ENCODE data around the gene OR6Y1.

Gene OR6Y1, protein sequence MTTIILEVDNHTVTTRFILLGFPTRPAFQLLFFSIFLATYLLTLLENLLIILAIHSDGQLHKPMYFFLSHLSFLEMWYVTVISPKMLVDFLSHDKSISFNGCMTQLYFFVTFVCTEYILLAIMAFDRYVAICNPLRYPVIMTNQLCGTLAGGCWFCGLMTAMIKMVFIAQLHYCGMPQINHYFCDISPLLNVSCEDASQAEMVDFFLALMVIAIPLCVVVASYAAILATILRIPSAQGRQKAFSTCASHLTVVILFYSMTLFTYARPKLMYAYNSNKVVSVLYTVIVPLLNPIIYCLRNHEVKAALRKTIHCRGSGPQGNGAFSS

DNA sequence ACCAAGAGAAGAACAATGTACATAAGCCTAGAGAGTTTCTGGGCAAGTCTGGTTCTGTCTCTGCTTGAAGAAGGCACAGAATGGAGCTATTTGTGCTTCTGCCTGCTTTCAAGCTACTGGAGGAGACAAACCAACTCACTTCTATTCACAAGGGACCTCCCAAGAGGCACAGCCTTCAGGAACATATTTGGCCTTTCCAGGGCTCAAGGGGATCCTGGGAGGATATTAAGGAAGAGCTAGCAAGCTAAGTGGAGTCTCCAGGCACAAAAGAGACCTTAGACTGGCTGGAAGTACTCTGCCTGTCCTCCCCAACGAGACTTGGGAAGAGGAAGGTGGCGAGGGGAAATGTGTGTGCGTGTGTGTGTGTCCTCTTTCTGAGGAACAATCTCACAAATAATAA, at the start of gene OR6Y1:
Gene OR6Y1, minus strand, starts transcription at position 54 of the 400 bp plus-strand sequence. CDS start 6,300 bp downstream, outside the sequence.
- no peak for DNase-seq

DNA sequence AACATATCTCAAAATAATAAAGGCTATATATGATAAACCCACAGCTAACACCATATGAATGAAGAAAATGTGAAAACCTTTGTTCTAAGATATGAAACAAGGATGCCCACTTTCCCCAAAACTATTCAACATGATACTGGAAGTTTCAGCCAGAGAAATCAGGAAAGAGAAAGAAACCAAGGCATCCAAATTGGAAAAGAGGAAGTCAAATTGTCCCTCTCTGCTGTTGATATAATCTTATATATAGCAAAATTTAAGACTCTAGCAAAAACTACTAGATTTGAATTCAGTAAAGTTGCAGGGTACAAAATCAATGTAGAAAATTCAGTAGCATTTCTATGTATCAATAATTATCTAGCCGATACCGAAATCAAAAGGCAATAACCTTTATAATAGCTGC, 46.5 kb upstream of the OR6Y1 start:
- DNase-seq = no peak

DNA sequence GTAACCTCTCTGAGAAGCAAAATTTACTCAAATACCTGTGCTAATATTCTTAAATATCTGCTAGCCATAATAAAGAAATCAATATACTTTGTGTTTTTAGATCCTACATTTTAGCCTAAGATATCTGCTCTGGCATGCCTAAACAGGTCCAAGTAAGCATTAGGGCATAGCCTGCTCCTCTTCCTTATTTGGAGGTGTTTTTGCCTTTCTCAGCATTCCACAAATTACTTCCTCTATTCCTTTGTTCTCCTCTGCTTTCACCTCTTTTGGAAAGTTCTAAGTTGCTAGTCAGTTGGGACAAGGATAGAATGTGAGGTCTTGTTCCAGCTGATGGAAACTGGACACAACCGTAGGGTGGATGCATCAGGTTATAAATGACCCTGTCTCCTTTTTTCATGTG, 32.7 kb upstream of the OR6Y1 start:
- no peak for DNase-seq

- no peak for DNase-seq
Observed at GRCh38 chr1:158583962-158584361, 29.8 kb upstream of the OR6Y1 start.

DNA sequence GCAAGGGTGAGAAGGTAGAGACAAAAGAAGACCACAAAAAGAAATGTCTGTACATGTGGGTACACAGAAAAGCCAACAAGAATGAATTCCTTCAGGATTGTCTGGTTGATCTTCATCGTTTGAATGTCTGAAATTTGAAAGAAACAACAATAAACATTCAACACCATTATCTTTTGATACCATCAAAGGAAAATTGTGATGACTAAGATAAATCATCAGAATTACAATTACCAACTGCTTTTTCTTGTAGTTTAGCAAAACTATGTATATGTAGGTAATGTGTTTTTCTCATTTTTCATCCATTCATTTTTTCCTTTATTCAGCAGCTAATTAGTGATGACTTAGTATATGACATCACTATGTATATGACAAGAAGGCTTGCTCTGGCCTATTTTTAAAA, 25.5 kb upstream of the OR6Y1 start, which contains the start of gene OR10X1:
Gene OR10X1, minus strand, starts transcription at position 167 of the 400 bp plus-strand sequence. Its CDS starts 0 bp downstream, at position 167.
- DNase-seq = no peak

DNA sequence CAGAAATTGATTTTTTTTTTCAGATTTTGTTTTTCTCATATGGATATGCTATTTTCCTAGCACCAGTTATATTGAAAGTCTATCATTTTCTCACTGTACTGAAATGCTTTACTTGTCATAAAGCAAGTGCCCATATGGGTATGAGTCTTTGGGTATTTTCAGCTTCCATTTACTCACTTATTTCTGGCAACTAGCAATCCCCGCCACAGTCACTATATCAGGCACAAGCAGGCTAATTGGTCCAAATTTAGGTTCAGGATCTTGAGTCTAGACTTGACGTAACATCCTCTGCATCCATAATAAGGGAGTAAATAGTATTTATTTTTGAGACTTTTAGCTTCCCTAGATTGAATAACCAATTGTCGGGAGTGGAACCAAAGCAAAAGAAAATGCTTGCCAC, 23.4 kb upstream of the OR6Y1 start:
- DNase-seq = no peak

- no peak for DNase-seq
Observed at GRCh38 chr1:158572226-158572625, 18.0 kb upstream of the OR6Y1 start.

- DNase-seq = no peak
Observed at GRCh38 chr1:158570480-158570879, 16.3 kb upstream of the OR6Y1 start, which contains the start of gene OR6P1. Gene OR6P1, minus strand, starts transcription at chr1:158570580. Its CDS starts 6,976 bp downstream, at chr1:158563604.

DNA sequence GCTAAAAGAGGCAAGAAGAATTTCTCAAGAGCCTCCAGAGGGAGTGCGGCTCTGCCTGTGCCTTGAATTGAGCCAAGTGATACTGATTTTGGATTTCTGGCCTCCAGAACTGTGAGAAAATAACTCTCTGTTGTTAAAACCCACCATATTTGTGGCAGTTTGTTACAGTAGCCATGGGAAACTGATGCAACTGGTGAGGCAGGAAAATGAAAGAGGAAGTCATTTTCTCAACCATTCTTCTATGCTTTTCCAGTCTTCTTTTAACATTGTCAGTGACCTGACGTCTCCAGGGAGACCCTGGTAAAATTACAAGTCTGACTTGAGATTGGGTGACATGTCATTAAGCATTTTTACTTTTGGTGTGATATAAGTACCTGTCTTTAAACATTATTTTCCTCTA, 10.4 kb upstream of the OR6Y1 start:
- no peak for DNase-seq

- no peak for DNase-seq
Observed at GRCh38 chr1:158563853-158564252, 9.6 kb upstream of the OR6Y1 start.

DNA sequence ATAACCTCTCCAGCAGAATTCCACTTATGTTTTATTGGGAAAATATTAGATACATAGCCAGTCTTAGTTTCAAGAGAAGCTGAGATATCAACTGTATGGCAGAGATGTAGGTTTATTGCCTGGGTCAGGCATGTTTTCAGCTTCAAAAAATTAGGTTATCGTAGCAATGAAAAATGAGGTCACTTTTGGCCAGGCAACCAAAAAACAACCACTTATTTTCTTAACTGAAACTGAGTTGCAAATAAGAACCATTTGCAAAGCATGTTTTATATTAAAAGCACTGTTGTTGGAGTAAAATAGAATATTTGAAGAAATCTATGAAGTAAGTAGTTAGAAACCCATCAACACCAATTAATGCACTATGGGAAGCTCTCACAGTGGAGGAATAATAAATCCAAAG, 5.5 kb upstream of the OR6Y1 start:
- DNase-seq = no peak

- DNase-seq = no peak
Observed at GRCh38 chr1:158552296-158552695, 1.9 kb downstream of the OR6Y1 start.

DNA sequence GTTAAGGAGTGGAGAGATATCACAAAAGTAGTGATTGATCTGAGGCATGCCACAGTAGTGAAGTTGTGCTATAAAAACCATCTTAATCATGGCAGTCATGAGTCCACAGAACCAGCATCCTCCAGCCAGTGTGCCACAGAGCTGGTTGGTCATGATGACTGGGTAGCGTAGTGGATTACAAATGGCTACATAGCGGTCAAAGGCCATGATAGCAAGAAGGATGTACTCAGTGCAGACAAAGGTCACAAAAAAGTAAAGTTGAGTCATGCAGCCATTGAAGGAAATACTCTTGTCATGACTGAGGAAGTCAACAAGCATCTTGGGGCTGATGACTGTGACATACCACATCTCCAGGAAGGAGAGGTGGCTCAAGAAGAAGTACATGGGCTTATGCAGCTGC, 6.7 kb downstream of the OR6Y1 start:
- no peak for DNase-seq

GRCh38 chr1:158537609-158538008, 16.6 kb downstream of the OR6Y1 start:
- no peak for DNase-seq

DNA sequence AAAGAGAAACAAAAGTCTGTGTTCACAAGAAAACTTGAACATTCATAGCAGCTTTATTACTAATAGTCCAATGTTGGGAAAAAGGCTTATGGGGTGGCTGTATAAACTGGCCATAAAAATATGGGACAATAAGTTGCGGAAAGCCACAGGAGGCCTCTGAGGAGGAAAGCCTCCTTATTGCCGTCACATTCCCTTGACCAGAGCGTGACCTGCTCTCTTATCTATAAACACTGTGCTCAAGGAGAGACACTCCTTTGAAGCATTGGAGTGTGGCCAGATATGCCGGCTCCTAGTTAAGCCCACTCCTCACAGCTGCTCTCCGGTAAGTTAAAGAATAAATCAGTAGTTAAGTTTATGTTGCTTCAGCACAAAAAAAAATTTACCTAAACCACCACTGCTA, 19.7 kb downstream of the OR6Y1 start:
- no peak for DNase-seq

DNA sequence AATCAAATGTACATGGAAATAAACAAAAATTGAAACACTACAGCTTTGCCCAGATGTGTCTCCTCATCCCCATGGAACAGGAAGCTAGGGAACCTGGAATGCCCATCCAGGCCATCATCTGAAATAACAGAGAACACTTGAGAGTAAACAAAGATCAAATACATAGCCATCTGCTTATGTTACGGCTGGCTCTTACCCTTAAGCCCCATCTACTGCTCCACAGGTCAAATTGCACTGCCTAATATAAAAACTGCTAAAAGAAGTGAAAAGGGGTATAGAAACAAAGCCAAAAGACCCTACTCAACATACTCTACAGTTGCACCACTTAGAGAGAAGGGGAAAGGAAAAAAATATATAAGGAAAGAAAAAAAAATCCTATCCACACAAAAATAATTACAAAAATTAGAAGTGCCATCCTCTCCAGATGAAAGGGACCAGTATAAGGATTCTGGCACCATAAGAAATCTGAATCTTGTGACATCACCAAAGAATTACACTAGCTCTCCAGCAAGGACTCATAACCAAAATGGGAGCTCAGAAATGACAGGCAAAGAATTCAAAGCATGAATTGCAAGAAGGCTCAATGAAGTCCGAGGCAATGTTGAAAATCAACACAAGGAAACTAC, 26.9 kb downstream of the OR6Y1 start:
- DNase-seq = no peak

DNA sequence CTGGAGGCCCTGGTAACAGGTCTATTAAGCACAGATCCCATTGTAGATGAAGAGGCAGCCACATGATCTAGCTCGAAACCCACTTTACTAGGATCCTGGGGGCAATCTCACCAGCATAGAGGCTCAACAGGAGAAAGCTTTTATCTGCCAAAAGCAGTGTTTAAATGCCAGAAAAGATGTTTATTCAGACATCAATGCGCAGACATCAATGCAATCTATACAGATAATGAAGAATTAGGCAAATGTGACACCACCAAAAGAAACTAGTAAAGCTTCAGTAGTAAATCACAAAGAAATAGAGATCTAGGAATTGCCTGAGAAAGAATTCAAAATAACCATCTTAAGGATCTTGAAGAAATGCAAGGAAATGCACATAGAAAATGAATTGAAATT, 32.5 kb downstream of the OR6Y1 start:
- no peak for DNase-seq

GRCh38 chr1:158520955-158521665, 33.1 kb downstream of the OR6Y1 start:
- no peak for DNase-seq

DNA sequence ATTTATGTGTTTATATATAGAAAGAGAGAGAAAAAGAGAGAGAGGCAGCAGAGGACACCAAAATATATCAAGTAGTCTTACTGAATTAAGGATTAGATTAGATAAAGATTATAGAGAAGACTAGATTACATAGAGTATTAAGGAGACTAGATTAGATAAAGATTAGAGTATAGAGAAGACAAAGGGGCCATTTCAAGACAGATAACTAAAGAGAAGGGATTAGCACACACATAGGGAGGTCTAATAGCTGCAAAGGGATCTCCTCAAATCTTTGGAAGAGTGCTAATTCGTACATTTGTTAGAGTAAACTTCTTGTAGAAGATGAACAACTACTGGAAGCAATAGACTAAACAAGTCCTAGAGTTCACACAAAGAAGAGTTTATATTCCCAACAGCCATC, 34.2 kb downstream of the OR6Y1 start:
- DNase-seq = no peak

GRCh38 chr1:158516966-158517365, 37.2 kb downstream of the OR6Y1 start:
- DNase-seq = no peak

- DNase-seq = no peak
Observed at GRCh38 chr1:158509471-158510156, 44.6 kb downstream of the OR6Y1 start.

- DNase-seq = no peak
Observed at GRCh38 chr1:158507511-158507910, 46.7 kb downstream of the OR6Y1 start.

DNA sequence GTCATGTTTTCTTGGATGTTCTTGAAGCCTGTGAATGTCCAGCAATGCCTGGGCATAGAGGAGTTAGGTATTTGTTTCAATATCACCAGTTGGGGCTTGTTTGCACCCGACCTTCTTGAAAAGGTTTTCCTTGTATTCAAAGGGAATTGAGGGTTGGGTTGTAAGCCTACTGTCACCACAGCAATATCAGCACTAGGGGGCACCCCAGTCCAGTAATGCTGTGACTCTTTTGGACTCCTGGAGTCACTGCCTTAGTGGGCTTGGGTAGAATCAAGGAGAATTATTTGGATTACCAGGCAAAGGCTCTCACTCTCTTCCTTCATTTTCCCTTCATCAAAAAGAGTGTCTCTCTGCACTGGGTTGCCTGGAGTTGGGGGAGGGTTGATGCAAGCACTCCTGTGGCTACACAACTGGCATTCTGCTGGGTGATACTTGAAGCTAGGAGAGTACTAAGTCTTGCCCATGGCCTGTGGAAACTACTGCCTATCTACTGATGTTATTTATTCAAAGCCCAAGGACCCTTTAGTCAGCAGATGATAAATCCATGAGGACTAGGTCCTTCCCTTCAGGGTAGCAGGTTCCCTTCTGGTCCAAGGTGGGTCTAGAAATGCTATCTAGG, 47.7 kb downstream of the OR6Y1 start:
- no peak for DNase-seq

Data from NCI-H1694 (cell line).